GM12872 (cell line): ENCODE measurements around the gene MAGIX.

ENCODE experiments used
- TF ChIP-seq, protein P1 (sequence below): IDR thresholded peaks from 3 replicates; pipeline ENCODE4 v1.5.1; 2011; ENCODE audit warnings: low read depth, mild to moderate bottlenecking, low read length, moderate library complexity; ENCODE audit not compliant: insufficient read depth

The MAGIX gene

DNA sequence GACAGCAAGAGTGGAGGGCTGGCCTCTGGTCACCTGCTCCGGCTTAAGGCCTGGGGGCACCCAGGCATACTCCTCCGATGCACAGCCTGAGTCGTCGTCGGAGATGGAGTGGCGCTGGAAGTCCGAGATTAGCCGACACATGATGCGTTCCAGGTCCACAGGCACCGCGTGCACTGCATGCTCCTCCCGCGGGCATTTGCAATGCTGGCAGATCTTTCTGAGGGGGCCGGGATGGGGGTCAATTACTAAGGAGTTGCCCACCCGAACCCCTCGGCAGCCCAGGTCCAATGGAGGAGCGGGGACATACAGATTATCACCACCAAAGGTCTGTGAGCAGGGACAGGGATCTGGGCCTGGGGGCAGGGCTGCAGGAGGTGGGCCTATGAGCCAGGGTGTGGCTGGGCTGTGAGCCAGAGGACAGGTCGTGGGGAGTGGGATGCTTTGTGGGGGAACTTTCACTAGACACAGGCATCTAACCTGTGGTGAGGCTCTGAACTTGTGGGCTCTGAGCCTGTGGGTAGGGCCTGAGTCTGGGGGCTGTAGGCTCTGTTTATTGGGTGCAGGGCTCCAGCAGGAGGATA, 21.2 kb downstream of the MAGIX start:
- TF ChIP-seq, protein P1, sequence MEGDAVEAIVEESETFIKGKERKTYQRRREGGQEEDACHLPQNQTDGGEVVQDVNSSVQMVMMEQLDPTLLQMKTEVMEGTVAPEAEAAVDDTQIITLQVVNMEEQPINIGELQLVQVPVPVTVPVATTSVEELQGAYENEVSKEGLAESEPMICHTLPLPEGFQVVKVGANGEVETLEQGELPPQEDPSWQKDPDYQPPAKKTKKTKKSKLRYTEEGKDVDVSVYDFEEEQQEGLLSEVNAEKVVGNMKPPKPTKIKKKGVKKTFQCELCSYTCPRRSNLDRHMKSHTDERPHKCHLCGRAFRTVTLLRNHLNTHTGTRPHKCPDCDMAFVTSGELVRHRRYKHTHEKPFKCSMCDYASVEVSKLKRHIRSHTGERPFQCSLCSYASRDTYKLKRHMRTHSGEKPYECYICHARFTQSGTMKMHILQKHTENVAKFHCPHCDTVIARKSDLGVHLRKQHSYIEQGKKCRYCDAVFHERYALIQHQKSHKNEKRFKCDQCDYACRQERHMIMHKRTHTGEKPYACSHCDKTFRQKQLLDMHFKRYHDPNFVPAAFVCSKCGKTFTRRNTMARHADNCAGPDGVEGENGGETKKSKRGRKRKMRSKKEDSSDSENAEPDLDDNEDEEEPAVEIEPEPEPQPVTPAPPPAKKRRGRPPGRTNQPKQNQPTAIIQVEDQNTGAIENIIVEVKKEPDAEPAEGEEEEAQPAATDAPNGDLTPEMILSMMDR: no peak

DNA sequence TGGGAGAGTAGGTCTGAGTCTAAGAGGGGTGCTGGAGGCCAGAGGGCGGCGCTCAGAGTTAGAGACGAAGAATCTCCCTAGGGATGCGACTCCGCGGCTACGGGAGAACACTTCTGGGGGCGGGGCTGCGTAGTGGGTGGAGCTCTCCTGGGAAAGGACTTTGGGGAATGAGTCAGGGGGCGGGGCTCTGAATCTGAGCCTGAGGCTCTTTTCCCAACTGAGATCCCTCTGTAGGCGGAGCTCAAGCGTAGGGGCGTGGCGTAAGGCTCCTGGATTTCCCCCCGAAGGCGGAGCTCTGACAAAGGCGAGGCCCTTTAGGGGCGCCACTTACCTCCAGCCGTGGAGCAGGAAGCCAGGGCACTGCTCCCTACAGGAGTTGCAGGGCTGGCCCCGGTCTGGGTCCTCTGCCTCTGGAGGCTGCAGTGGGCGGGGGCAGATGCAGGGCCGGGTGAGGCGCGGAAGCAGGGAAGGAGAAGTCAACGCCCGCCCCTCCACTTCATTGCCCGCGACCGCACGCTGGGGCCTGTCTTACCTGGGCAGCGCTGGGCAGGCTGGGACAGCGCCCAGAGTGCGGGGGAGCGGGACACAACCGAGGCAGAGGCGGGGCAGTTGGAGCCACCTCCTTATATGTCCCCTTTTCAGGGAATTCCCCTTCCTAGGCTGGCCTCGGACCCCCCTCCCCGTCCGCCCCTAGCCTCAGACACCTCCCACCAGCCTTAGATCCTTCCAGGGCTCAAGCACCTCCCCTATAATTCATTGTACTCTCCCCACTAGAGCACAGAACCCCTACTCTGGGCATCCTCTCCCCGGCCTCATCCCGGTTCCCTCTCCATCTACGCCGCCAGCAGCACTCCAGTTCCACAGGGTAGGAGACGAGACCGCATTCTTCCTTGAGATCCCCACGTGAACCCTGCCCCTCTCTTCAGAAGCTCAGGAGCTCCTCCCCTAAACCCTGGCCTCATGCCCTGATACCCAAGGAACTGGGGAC, 22.0 kb downstream of the MAGIX start:
- TF ChIP-seq, protein P1: no peak

DNA sequence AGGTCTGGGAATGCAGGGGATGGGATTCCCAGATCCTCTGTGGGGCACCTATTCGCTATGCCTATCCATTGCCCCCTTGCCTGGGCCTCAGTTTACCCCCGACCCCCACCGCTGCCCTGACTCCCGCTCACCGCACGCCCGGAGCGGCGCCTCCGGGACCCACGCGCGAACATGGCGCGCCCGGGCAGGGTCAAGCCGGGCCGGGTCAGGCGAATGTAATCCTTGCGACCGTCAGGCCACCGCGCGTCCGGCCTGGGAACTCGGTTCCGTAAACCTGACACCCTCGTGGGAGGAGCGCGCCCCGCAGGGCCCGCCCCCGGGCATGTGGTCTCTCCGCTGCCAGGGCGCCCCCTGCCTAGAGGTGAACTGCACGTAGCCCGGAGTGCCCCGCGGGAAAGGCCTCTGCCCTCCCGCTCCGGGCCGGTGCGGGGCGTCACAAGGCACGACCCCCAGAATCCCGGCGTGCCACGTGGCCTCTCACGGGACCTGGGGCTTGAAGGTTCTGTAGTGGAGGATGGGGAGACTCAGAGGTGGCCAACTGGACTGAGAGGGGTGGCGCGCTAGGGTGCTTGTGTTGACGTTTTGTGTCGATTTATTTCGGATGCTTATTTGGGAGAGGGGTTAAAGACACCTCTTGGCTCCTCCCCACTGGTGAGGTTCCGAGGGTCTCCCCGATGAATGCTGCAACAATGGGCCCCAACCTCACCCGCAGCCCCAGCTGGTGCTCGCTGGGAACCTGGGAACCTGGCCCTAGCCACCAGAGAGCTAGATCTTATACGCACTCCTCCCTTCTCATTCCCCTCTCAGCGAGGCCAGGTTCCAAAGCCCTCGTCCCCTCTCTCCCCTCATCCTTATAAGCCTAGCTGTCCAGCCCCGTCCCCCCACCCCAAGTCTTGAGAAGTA, 23.8 kb downstream of the MAGIX start, which contains the start of gene PRICKLE3:
PRICKLE3 (minus strand) TSS at position 249 of the 903 bp plus-strand sequence; CDS start at position 173, 76 bp downstream.
- TF ChIP-seq, protein P1: peak; percentile 38; the same call in 2 of the 3 replicates

DNA sequence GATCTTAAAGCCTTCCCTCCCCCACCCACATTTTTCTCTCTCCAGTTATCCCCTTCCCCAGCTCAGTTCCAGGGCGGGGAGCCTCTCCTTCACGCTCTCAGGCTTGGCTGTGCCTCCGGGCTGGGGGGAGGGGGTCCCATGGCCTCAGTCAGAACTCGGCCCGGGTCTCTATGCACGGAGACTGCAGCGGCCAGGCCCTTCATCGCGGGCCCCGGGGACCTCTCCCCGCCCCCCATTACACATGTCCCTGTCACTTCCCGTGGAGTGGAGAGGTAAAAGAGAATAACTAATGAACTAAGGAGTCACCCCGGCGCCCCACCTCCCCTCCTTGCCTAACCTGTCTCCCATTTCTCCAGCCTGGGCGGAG, 24.5 kb downstream of the MAGIX start:
- TF ChIP-seq, protein P1: no peak

DNA sequence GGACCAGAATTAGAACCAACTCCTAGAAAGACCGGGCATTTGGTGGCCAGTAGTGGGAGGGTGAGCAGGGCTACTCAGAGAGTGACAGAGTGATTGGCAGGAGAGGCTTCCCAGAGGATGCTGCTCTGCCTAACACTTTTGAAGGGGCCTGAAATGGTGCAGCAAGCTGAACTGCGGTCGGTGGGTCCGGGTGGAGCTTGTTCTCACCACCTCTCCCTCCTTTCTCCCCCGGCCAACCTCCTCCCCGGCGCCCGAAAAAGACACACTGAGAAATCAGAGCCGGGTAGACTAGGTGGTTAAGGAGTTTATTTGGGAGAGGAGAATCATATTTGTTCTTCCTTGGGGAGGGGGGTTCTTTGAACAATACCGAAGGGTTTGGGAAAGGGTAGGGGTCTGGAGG, 25.0 kb downstream of the MAGIX start:
- TF ChIP-seq, protein P1: no peak

DNA sequence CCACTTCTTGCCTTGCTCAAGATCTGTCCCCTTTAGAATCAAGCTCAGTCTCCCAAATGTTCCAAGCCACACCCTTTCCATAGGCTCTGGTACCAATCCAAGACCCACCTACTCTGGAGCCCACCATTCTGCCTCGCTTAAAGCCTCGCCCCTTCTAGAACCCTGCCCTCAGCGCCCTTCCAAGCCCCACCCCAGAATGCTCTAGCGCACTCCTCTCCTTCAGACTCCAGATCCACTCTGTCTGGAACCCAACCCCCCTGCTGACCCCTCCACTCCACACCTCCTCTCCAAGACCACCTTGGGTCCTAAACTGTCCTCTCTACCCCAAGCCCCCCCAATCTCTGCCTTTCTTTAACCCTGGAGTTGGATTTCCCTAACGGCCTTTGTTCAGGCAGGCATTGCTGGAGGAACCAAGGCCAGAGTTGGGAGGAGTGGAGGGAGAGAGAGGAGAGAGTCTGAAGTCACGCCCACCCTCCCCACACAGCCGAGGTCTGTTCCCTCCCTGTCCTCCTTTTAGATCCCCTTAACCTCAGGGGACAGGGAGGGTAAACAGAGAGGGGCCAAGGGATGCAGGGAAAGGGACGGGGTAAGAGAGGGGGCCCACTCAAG, 26.0 kb downstream of the MAGIX start:
- TF ChIP-seq, protein P1: no peak
